Liver (tissue), 9 donors: ENCODE data around the gene OR2G2. TPM values are rescaled to one million over a fixed set of nuclear protein-coding genes. Genes with fewer than 3 reads are reported as not detected.

Source experiments
- DNase-seq: peaks from one replicate; pipeline ENCODE4 v3.0.0-alpha.2; 2017; ENCODE audit warnings: low spot score
- H3K27ac ChIP-seq, 2 donors: one replicate each; pipeline ENCODE4 v1.7.0; 2013; ENCODE audit warnings: inconsistent platforms in 2 of 2, low read length in 2 of 2, control low read depth in 1 of 2, low read depth in 1 of 2, mild to moderate bottlenecking in 1 of 2
- H3K27me3 ChIP-seq, 4 donors: one replicate each; pipeline versions ENCODE4 v1.6.1 to v1.7.0; 2013; ENCODE audit warnings: low read length in 3 of 4, inconsistent platforms in 1 of 4, mild to moderate bottlenecking in 1 of 4, moderate library complexity in 1 of 4; ENCODE audit not compliant: control insufficient read depth in 4 of 4, insufficient read depth in 4 of 4
- H3K36me3 ChIP-seq, 4 donors: one replicate each; pipeline versions ENCODE4 v1.6.1 to v1.7.0; 2013; ENCODE audit warnings: low read length in 3 of 4, mild to moderate bottlenecking in 3 of 4, low read depth in 1 of 4, moderate library complexity in 1 of 4; ENCODE audit not compliant: control insufficient read depth in 4 of 4, insufficient read depth in 3 of 4
- H3K4me1 ChIP-seq, 4 donors: one replicate each; pipeline versions ENCODE4 v1.6.1 to v1.7.0; 2013; ENCODE audit warnings: low read length in 3 of 4, mild to moderate bottlenecking in 3 of 4, moderate library complexity in 1 of 4; ENCODE audit not compliant: control insufficient read depth in 4 of 4, insufficient read depth in 4 of 4
- H3K4me3 ChIP-seq, 3 donors: one replicate each; pipeline versions ENCODE4 v1.6.1 to v1.7.0; 2013; ENCODE audit warnings: low read length in 3 of 3, control low read depth in 1 of 3, low read depth in 1 of 3, mild to moderate bottlenecking in 1 of 3
- H3K9ac ChIP-seq, 2 donors: one replicate each; pipeline ENCODE4 v1.7.0; 2013; ENCODE audit warnings: low read length in 2 of 2, mild to moderate bottlenecking in 2 of 2, moderate library complexity in 2 of 2, control low read depth in 1 of 2, low read depth in 1 of 2
- H3K9me3 ChIP-seq, 4 donors: one replicate each; pipeline versions ENCODE4 v1.6.1 to v1.7.0; 2013; ENCODE audit warnings: low read length in 3 of 4; ENCODE audit not compliant: control insufficient read depth in 4 of 4
- EGR1 ChIP-seq, 2 donors: IDR thresholded peaks; 2 replicates each; pipeline ENCODE4 v1.6.1; 2016 to 2018; ENCODE audit warnings: antibody characterized with exemption in 2 of 2, low read depth in 2 of 2
- FOXA1 ChIP-seq: IDR thresholded peaks from 2 replicates; pipeline ENCODE4 v1.6.1; 2016; ENCODE audit warnings: antibody characterized with exemption
- FOXA2 ChIP-seq: IDR thresholded peaks from 2 replicates; pipeline ENCODE4 v1.6.1; 2016; ENCODE audit warnings: antibody characterized with exemption
- GABPA ChIP-seq, 2 donors: IDR thresholded peaks in 1 of 2; conservative IDR thresholded peaks in 1 of 2; 2 replicates each; pipeline ENCODE4 v1.6.1; 2016; ENCODE audit warnings: antibody characterized with exemption in 2 of 2, mild to moderate bottlenecking in 1 of 2, moderate library complexity in 1 of 2
- HNF4A ChIP-seq, 2 donors: conservative IDR thresholded peaks; 2 replicates each; pipeline ENCODE4 v1.6.1; 2016; ENCODE audit warnings: antibody characterized with exemption in 2 of 2, mild to moderate bottlenecking in 2 of 2
- HNF4G ChIP-seq: IDR thresholded peaks from 2 replicates; pipeline ENCODE4 v1.6.1; 2016; ENCODE audit warnings: antibody characterized with exemption
- JUND ChIP-seq, 2 donors: IDR thresholded peaks; 2 replicates each; pipeline ENCODE4 v1.6.1; 2016; ENCODE audit warnings: antibody characterized with exemption in 2 of 2
- NR2F2 ChIP-seq: IDR thresholded peaks from 2 replicates; pipeline ENCODE4 v1.6.1; 2016; ENCODE audit warnings: antibody characterized with exemption
- RAD21 ChIP-seq, 2 donors: IDR thresholded peaks; 2 replicates each; pipeline ENCODE4 v1.6.1; 2016; ENCODE audit warnings: antibody characterized with exemption in 2 of 2, mild to moderate bottlenecking in 2 of 2
- RXRA ChIP-seq, 2 donors: IDR thresholded peaks; 2 replicates each; pipeline ENCODE4 v1.6.1; 2017 to 2018; ENCODE audit warnings: antibody characterized with exemption in 2 of 2, mild to moderate bottlenecking in 1 of 2
- SP1 ChIP-seq: IDR thresholded peaks from 2 replicates; pipeline ENCODE4 v1.6.1; 2018; ENCODE audit warnings: antibody characterized with exemption, mild to moderate bottlenecking
- TAF1 ChIP-seq: conservative IDR thresholded peaks from 2 replicates; pipeline ENCODE4 v1.6.1; 2016; ENCODE audit warnings: antibody characterized with exemption, mild to moderate bottlenecking
- YY1 ChIP-seq: IDR thresholded peaks from 2 replicates; pipeline ENCODE4 v1.6.1; 2016; ENCODE audit warnings: antibody characterized with exemption, mild to moderate bottlenecking
- WGBS: extraction: QIAGEN DNeasy Blood & Tissue Kit; methylation state at CpG from one replicate; pipeline ENCODE4 v1.1.7; 2013; 5-methylcytosine and 5-hydroxymethylcytosine counted together
- polyA plus RNA-seq, 2 donors: library from polyadenylated mRNA; stranded (reverse) in 1 of 2; unstranded in 1 of 2; fragments of 200-250 nt in 1 of 2; fragments of >200 nt in 1 of 2; fragmentation: Nextera tagmentation in 1 of 2; extraction: Ambion mirVana in 1 of 2; gene quantifications; one replicate each; pipeline versions ENCODE4 v1.2.1 to v1.2.3, GENCODE V29; 2013 to 2015
- total RNA-seq, 2 donors: library from RNA; depleted of rRNA; stranded (reverse); fragments of >200 nt; gene quantifications; one replicate each; pipeline ENCODE4 v1.2.3, GENCODE V29; 2014
- TF ChIP-seq, protein P1 (sequence below): IDR thresholded peaks from 2 replicates; pipeline ENCODE4 v1.6.1; 2016; ENCODE audit warnings: antibody characterized with exemption
- TF ChIP-seq, protein P2 (sequence below): fragments of 150-350 bp; IDR thresholded peaks from 2 replicates; pipeline ENCODE4 v1.5.1; 2017; ENCODE audit warnings: improper control_type of control experiment, low read depth, low read length; ENCODE audit not compliant: missing input control
- TF ChIP-seq, protein P3 (sequence below): IDR thresholded peaks from 2 replicates; pipeline ENCODE4 v1.6.1; 2016; ENCODE audit warnings: antibody characterized with exemption
- TF ChIP-seq, protein P4 (sequence below): IDR thresholded peaks from 2 replicates; pipeline ENCODE4 v1.6.1; 2016; ENCODE audit warnings: antibody characterized with exemption
- TF ChIP-seq, protein P5 (sequence below): IDR thresholded peaks from 2 replicates; pipeline ENCODE4 v1.6.1; 2016; ENCODE audit warnings: antibody characterized with exemption, mild to moderate bottlenecking
- donor health status: healthy.
- donor health status: healthy.
- donor health status: healthy.
- donor health status: healthy.
- donor health status: healthy.

OR2G2 gene
- total and polyA plus RNA-seq, 4 donors, result not detected

DNA sequence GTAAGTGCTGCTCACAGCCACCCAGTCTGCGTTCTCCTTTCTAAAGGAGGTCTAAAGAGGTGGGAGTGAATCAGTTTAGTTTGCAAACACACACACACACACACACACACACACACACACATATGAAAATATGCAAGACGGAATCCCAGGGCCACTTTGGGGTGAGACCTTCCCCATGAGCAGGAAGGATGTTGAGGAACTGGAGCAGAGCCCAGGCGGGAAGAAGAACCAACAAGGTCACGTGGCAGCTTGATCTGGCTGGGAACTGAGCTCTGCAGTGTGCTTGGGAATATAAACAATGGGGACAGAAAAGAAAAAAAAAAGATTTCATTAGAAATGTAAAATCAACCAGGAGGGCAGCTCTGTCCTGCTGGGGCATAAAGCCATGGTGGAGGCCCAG, 49.9 kb downstream of the OR2G2 start:
- peaks cover 0 to 2% (median 0%) of the 10 kb centered on the region in 4 donors for H3K27me3 ChIP-seq
- no peak overlapping the region for H3K4me3 ChIP-seq
- no peak overlapping the region for H3K27ac ChIP-seq
- no peaks in the 10 kb centered on the region for H3K4me1 ChIP-seq
- no peak overlapping the region for H3K9ac ChIP-seq
- no peaks in the 10 kb centered on the region for H3K36me3 ChIP-seq
- no peaks in the 10 kb centered on the region for H3K9me3 ChIP-seq
- no peak for DNase-seq
- TF ChIP-seq FOXA1, result no peak
- TF ChIP-seq, protein P1, sequence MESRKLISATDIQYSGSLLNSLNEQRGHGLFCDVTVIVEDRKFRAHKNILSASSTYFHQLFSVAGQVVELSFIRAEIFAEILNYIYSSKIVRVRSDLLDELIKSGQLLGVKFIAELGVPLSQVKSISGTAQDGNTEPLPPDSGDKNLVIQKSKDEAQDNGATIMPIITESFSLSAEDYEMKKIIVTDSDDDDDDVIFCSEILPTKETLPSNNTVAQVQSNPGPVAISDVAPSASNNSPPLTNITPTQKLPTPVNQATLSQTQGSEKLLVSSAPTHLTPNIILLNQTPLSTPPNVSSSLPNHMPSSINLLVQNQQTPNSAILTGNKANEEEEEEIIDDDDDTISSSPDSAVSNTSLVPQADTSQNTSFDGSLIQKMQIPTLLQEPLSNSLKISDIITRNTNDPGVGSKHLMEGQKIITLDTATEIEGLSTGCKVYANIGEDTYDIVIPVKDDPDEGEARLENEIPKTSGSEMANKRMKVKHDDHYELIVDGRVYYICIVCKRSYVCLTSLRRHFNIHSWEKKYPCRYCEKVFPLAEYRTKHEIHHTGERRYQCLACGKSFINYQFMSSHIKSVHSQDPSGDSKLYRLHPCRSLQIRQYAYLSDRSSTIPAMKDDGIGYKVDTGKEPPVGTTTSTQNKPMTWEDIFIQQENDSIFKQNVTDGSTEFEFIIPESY, result no peak
- no peak for TF ChIP-seq HNF4A (conservative IDR thresholded peaks at IDR 0.05)
- TF ChIP-seq RXRA (IDR thresholded peaks at IDR 0.05), result no peak
- TF ChIP-seq FOXA2, result no peak
- TF ChIP-seq HNF4G, result no peak
- no peak for TF ChIP-seq RAD21 (IDR thresholded peaks at IDR 0.05)
- TF ChIP-seq YY1, result no peak
- TF ChIP-seq, protein P2, sequence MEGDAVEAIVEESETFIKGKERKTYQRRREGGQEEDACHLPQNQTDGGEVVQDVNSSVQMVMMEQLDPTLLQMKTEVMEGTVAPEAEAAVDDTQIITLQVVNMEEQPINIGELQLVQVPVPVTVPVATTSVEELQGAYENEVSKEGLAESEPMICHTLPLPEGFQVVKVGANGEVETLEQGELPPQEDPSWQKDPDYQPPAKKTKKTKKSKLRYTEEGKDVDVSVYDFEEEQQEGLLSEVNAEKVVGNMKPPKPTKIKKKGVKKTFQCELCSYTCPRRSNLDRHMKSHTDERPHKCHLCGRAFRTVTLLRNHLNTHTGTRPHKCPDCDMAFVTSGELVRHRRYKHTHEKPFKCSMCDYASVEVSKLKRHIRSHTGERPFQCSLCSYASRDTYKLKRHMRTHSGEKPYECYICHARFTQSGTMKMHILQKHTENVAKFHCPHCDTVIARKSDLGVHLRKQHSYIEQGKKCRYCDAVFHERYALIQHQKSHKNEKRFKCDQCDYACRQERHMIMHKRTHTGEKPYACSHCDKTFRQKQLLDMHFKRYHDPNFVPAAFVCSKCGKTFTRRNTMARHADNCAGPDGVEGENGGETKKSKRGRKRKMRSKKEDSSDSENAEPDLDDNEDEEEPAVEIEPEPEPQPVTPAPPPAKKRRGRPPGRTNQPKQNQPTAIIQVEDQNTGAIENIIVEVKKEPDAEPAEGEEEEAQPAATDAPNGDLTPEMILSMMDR, result no peak
- TF ChIP-seq, protein P3, sequence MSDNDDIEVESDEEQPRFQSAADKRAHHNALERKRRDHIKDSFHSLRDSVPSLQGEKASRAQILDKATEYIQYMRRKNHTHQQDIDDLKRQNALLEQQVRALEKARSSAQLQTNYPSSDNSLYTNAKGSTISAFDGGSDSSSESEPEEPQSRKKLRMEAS, result no peak
- no peak for TF ChIP-seq TAF1
- TF ChIP-seq, protein P4, sequence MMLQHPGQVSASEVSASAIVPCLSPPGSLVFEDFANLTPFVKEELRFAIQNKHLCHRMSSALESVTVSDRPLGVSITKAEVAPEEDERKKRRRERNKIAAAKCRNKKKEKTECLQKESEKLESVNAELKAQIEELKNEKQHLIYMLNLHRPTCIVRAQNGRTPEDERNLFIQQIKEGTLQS, result no peak
- TF ChIP-seq JUND (IDR thresholded peaks at IDR 0.05), result no peak
- TF ChIP-seq EGR1 (IDR thresholded peaks at IDR 0.05; ENCODE audit: low read depth in 2 of 2), result no peak
- TF ChIP-seq SP1, result no peak
- TF ChIP-seq, protein P5, sequence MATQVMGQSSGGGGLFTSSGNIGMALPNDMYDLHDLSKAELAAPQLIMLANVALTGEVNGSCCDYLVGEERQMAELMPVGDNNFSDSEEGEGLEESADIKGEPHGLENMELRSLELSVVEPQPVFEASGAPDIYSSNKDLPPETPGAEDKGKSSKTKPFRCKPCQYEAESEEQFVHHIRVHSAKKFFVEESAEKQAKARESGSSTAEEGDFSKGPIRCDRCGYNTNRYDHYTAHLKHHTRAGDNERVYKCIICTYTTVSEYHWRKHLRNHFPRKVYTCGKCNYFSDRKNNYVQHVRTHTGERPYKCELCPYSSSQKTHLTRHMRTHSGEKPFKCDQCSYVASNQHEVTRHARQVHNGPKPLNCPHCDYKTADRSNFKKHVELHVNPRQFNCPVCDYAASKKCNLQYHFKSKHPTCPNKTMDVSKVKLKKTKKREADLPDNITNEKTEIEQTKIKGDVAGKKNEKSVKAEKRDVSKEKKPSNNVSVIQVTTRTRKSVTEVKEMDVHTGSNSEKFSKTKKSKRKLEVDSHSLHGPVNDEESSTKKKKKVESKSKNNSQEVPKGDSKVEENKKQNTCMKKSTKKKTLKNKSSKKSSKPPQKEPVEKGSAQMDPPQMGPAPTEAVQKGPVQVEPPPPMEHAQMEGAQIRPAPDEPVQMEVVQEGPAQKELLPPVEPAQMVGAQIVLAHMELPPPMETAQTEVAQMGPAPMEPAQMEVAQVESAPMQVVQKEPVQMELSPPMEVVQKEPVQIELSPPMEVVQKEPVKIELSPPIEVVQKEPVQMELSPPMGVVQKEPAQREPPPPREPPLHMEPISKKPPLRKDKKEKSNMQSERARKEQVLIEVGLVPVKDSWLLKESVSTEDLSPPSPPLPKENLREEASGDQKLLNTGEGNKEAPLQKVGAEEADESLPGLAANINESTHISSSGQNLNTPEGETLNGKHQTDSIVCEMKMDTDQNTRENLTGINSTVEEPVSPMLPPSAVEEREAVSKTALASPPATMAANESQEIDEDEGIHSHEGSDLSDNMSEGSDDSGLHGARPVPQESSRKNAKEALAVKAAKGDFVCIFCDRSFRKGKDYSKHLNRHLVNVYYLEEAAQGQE, result no peak
- TF ChIP-seq NR2F2, result no peak
- TF ChIP-seq GABPA (IDR thresholded peaks at IDR 0.05 in 1 of 2, conservative IDR thresholded peaks at IDR 0.05 in 1 of 2), result no peak
- 49% methylated on average over 4 of the region's 4 CpGs for WGBS
